Epithelial cell of proximal tubule (primary cell): ENCODE results near the gene TSEN2. TPM values are rescaled to one million over a fixed set of nuclear protein-coding genes. Genes with fewer than 3 reads are reported as not detected.
"Not testable (repeated sequence)": the region's sequence is repeated elsewhere in the genome, so short reads cannot be mapped to it uniquely, and the experiment has no call there.

Experiments
- DNase-seq: peaks from one replicate; pipeline ENCODE4 v3.0.0-alpha.2; 2011; ENCODE audit warnings: low read depth
- H3K4me3 ChIP-seq: 2 replicates; pipeline ENCODE4 v1.5.1; 2011; ENCODE audit warnings: low read depth, mild to moderate bottlenecking, low read length
- total RNA-seq: library from RNA; depleted of rRNA; stranded (reverse); fragments of >200 nt; gene quantifications from 2 replicates; pipeline ENCODE4 v1.2.3, GENCODE V29; 2015
- TF ChIP-seq, protein P1 (sequence below): conservative IDR thresholded peaks from 2 replicates; pipeline ENCODE4 v1.5.1; 2012; ENCODE audit warnings: low read depth, mild to moderate bottlenecking, low read length

The TSEN2 gene
- total RNA-seq, 1 donor from 2014 or later = 6.3 TPM

DNA sequence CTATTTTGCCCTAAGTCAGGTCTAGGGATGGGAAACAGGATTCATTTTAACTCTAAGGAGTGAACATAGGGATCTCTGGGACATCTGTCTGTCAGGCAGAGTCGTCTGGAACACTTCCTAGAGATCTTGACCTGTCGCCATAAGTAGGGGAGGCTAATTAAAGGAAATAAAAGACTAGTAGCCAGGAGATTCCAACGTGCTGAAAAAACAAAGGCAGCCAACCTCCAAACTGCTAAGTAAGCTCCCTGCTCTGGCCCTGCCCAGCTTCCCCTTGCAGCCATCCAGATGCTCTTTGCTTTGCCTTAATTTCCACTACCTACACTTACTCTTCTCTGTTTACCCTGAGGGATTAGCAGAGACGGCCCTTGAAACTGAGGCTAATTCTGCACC, 18.4 kb upstream of the TSEN2 start:
- no peak overlapping the region for H3K4me3 ChIP-seq
- DNase-seq = no peak
- TF ChIP-seq, protein P1, sequence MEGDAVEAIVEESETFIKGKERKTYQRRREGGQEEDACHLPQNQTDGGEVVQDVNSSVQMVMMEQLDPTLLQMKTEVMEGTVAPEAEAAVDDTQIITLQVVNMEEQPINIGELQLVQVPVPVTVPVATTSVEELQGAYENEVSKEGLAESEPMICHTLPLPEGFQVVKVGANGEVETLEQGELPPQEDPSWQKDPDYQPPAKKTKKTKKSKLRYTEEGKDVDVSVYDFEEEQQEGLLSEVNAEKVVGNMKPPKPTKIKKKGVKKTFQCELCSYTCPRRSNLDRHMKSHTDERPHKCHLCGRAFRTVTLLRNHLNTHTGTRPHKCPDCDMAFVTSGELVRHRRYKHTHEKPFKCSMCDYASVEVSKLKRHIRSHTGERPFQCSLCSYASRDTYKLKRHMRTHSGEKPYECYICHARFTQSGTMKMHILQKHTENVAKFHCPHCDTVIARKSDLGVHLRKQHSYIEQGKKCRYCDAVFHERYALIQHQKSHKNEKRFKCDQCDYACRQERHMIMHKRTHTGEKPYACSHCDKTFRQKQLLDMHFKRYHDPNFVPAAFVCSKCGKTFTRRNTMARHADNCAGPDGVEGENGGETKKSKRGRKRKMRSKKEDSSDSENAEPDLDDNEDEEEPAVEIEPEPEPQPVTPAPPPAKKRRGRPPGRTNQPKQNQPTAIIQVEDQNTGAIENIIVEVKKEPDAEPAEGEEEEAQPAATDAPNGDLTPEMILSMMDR = no peak

DNA sequence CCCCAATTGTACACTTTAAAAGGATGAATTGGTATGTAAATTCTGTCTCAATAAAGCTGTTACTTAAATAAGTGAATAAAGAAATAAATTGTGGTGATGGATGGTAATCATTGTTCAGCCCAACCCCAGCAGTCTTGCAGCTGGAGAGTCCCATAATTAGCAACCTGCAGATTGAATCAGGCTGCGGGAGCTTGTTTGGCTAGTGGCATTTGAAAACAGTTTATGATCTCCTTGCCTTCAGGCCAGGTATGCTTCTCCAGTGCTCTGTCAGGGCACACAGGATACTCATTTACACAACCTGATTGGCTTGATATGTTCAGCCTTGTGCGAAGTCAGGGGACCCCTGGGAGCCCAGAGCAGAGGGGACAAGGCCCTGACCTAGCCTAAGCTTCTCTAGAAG, 16.5 kb upstream of the TSEN2 start:
- TF ChIP-seq, protein P1 = no peak
- H3K4me3 ChIP-seq = no peak overlapping the region
- DNase-seq = no peak

DNA sequence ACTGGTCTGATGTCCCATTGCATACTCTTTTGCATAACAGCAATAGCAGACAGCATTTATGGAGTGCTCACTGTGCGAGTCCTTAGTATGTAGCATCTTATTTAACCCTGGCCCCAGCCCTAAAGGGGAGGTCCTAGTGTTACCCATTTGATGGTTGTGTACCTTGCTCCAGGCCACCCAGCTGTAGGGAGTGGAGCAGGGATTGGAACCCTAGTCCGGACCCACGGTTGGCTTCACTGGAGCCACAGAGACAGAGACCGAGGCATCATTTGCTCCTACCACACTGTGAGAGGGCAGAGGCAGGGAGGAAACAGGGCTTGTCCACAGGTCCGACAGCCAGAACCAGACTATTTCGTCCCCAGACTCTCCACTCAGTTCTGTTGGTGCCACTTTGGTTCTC, 16.0 kb upstream of the TSEN2 start:
- DNase-seq = no peak
- TF ChIP-seq, protein P1 = no peak
- no peak overlapping the region for H3K4me3 ChIP-seq

DNA sequence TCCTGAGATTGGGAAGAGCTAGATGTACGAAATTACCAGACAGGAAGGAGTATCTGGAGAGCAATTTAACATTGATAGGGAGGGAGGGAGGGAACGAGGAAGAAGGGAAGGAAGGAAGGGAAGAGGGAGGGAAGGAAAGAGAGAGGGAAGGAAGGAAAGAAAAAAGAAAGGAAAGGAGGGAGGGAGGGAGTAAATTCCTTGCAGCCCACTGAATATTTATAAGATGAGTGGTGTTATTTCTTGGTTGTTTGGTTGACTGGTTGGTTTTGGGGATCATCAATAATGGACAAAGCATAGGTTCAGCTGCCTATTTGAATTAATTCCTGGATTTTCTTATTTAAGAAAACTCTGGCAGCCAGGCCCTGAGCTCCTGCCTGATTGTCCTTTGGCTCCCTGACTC, 15.5 kb upstream of the TSEN2 start:
- DNase-seq = no peak
- TF ChIP-seq, protein P1 = no peak
- H3K4me3 ChIP-seq = no peak overlapping the region

DNA sequence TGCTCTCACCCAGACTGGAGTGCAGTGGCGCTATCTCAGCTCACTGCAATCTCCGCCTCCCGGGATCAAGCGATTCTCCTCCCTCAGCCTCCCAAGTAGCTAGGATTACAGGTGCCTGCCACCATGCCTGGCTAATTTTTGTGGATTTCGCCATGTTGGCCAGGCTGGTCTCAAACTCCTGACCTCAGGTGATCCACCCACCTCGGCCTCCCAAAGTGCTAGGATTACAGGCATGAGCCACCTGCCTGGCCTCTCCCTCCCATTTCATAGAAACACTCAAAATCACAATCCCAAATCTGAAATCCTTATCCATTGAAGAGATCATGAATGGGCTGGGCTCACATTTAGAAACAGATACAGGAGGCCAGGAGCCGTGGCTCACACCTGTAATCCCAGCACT, 15.1 kb upstream of the TSEN2 start:
- DNase-seq, H3K4me3 ChIP-seq: not testable (repeated sequence)

DNA sequence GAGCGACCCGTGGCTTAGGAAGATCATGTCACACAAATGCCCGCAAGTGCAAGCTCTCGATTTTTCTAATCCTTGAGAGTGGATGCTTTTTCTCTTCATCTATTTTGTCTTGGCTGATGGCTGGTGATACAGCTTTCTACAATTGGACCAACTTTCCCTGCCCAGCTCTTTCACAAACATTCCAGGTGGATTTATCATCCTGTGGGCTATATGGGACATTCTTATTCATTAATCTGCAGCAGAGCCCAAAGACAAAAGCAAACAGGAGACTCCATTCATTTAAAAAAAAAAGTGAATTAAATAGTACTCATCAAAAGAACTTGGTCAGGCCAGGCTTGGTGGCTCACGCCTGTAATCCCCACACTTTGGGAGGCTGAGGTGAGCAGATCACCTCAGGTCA, 14.2 kb upstream of the TSEN2 start:
- no peak for DNase-seq
- H3K4me3 ChIP-seq = no peak overlapping the region
- TF ChIP-seq, protein P1 = no peak

DNA sequence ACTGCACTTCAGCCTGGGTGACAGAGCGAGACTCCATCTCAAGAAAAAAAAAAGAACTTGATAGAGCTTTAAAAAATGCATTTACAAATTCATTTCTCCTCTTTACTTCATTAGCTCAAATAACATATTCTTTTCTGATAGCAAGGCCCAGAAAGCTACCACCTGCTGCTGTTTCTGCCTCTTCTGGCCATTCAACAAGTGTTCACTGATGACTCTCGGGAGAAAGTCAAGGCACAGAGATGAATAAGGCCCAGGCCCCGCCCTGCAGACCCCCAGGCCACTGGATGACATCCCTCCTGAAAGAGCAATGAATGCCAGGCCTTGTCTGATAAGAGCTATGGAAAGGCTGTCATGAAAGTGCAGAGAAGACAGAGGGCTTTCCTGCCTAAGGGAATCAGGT, 13.6 kb upstream of the TSEN2 start:
- TF ChIP-seq, protein P1 = no peak
- no peak for DNase-seq
- no peak overlapping the region for H3K4me3 ChIP-seq

DNA sequence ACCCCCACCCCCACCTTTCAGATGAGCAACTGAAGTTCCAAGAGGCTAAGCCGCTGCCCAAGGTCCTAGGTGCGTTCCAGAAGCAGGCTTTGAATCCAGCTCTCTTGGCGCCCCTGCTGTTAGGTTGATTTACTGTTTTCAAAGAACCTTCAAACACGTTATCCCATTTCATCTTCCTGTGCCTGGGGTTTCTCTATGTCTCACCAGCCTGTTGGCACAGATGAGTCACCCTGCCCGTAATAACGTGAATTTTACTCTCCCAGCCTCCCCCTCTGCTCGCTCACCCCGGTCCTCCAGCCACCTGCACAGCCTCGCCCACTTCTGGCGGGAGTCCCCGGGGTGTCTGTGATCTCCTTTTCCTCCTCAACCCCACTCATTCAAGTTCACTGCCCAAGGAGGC, 13.0 kb upstream of the TSEN2 start:
- no peak overlapping the region for H3K4me3 ChIP-seq
- no peak for DNase-seq
- TF ChIP-seq, protein P1 = peak; percentile 14
